ENCODE data around the gene FAM13A. TPM values are rescaled to one million over a fixed set of nuclear protein-coding genes. Genes with fewer than 3 reads are reported as not detected.

The FAM13A gene
- total and polyA plus RNA-seq, 2 donors (not counting 1 experiment from before 2014, with no cell fraction given): 0.51 to 2.1 TPM

- 79% methylated on average over 2 of the region's 5 CpGs for WGBS (ENCODE audit: insufficient coverage)
- H4K20me1 ChIP-seq (ENCODE audit: control insufficient read depth, insufficient read depth, low read length, poor library complexity, severe bottlenecking): no peaks in the 10 kb centered on the region
- H3K9ac ChIP-seq (ENCODE audit: low read length): no peak overlapping the region
- DNase-seq (no peak), ATAC-seq (ENCODE audit: low read depth) (no peak)
- no peaks in the 10 kb centered on the region for H3K36me3 ChIP-seq (replicated peaks in 1 of 2; ENCODE audit: control extremely low read depth in 1 of 2, control insufficient read depth in 1 of 2, extremely low read depth in 1 of 2, insufficient read depth in 2 of 2, low read length in 1 of 2)
- H3K27me3 ChIP-seq (replicated peaks in 1 of 4; ENCODE audit: control extremely low read depth in 1 of 4, control insufficient read depth in 3 of 4, insufficient read depth in 4 of 4, low read length in 3 of 4): no peaks in the 10 kb centered on the region
- H3K4me1 ChIP-seq (ENCODE audit: control insufficient read depth in 2 of 2, insufficient read depth in 2 of 2, low read length in 2 of 2): no peaks in the 10 kb centered on the region
- no peak overlapping the region for H3K4me3 ChIP-seq (ENCODE audit: control extremely low read depth in 1 of 5, extremely low read depth in 1 of 5, insufficient read depth in 1 of 5, low read depth in 2 of 5, low read length in 4 of 5)
- H3K27ac ChIP-seq (ENCODE audit: low read length in 2 of 2): no peak overlapping the region
- no peak overlapping the region for H2AFZ ChIP-seq (ENCODE audit: insufficient read depth, low read depth, low read length, poor library complexity, severe bottlenecking)
- Mint-ChIP-seq H3K27ac (no peak overlapping the region), H3K4me1 (no peaks in the 10 kb centered on the region), H3K9me3 (ENCODE audit: insufficient read depth) (no peaks in the 10 kb centered on the region), H3K27me3 (peaks cover 5% of the 10 kb centered on the region), H3K4me3 (no peak overlapping the region)
- TF ChIP-seq CTCF (IDR thresholded peaks at IDR 0.05): no peak
- no peak for TF ChIP-seq EZH2 (IDR thresholded peaks at IDR 0.05; ENCODE audit: borderline replicate concordance, insufficient read depth, low read depth, low read length, poor library complexity, severe bottlenecking)
- no peak overlapping the region for H3K4me2 ChIP-seq (replicated peaks; ENCODE audit: low read depth, low read length, poor library complexity, severe bottlenecking)
- H3K9me3 ChIP-seq (ENCODE audit: control extremely low read depth in 1 of 3, control insufficient read depth in 2 of 3, insufficient read depth in 1 of 3, low read length in 2 of 3): no peaks in the 10 kb centered on the region
- ChIA-PET CTCF (no interaction called here), POLR2A (no interaction called here)
- H3K79me2 ChIP-seq (ENCODE audit: control insufficient read depth, insufficient read depth, low read length): no peaks in the 10 kb centered on the region
- intact Hi-C loops (cut with micrococcal nuclease): no loop called here
Measured at GRCh38 chr4:88803600-88804096, 253.3 kb downstream of the FAM13A start.

- ChIA-PET POLR2A (no interaction called here), CTCF (interaction anchor here (1.1 kb wide), 1 partner anchor 264 kb away, joined by 3 read pairs; no protein-coding TSS in a partner anchor)
- H3K9me3 ChIP-seq (ENCODE audit: control extremely low read depth in 1 of 3, control insufficient read depth in 2 of 3, insufficient read depth in 1 of 3, low read length in 2 of 3): no peaks in the 10 kb centered on the region
- DNase-seq (no peak), ATAC-seq (ENCODE audit: low read depth) (no peak)
- H3K9ac ChIP-seq (ENCODE audit: low read length): no peak overlapping the region
- Mint-ChIP-seq H3K4me1 (no peaks in the 10 kb centered on the region), H3K27ac (no peak overlapping the region), H3K27me3 (peaks cover 5% of the 10 kb centered on the region), H3K9me3 (ENCODE audit: insufficient read depth) (no peaks in the 10 kb centered on the region), H3K4me3 (no peak overlapping the region)
- no peak overlapping the region for H3K27ac ChIP-seq (ENCODE audit: low read length in 2 of 2)
- H2AFZ ChIP-seq (ENCODE audit: insufficient read depth, low read depth, low read length, poor library complexity, severe bottlenecking): no peak overlapping the region
- no peaks in the 10 kb centered on the region for H3K79me2 ChIP-seq (ENCODE audit: control insufficient read depth, insufficient read depth, low read length)
- H3K4me2 ChIP-seq (replicated peaks; ENCODE audit: low read depth, low read length, poor library complexity, severe bottlenecking): no peak overlapping the region
- intact Hi-C loops (cut with micrococcal nuclease): no loop called here
- WGBS (ENCODE audit: insufficient coverage): 79% methylated on average over 6 of the region's 8 CpGs
- H3K4me1 ChIP-seq (ENCODE audit: control insufficient read depth in 2 of 2, insufficient read depth in 2 of 2, low read length in 2 of 2): no peaks in the 10 kb centered on the region
- H3K36me3 ChIP-seq (replicated peaks in 1 of 2; ENCODE audit: control extremely low read depth in 1 of 2, control insufficient read depth in 1 of 2, extremely low read depth in 1 of 2, insufficient read depth in 2 of 2, low read length in 1 of 2): no peaks in the 10 kb centered on the region
- TF ChIP-seq CTCF (IDR thresholded peaks at IDR 0.05) (no peak), EZH2 (IDR thresholded peaks at IDR 0.05; ENCODE audit: borderline replicate concordance, insufficient read depth, low read depth, low read length, poor library complexity, severe bottlenecking) (no peak)
- no peak overlapping the region for H3K4me3 ChIP-seq (ENCODE audit: control extremely low read depth in 1 of 5, extremely low read depth in 1 of 5, insufficient read depth in 1 of 5, low read depth in 2 of 5, low read length in 4 of 5)
- H3K27me3 ChIP-seq (replicated peaks in 1 of 4; ENCODE audit: control extremely low read depth in 1 of 4, control insufficient read depth in 3 of 4, insufficient read depth in 4 of 4, low read length in 3 of 4): no peaks in the 10 kb centered on the region
- no peaks in the 10 kb centered on the region for H4K20me1 ChIP-seq (ENCODE audit: control insufficient read depth, insufficient read depth, low read length, poor library complexity, severe bottlenecking)
Measured at GRCh38 chr4:88802585-88803286, 254.2 kb downstream of the FAM13A start.
